ENCODE measurements around the gene AMIGO2.
A peak's percentile ranks its signal among the peaks of the same experiment; 100 is the strongest.
"Not testable (repeated sequence)": the region's sequence is repeated elsewhere in the genome, so short reads cannot be mapped to it uniquely, and the experiment has no call there.

The AMIGO2 gene, protein sequence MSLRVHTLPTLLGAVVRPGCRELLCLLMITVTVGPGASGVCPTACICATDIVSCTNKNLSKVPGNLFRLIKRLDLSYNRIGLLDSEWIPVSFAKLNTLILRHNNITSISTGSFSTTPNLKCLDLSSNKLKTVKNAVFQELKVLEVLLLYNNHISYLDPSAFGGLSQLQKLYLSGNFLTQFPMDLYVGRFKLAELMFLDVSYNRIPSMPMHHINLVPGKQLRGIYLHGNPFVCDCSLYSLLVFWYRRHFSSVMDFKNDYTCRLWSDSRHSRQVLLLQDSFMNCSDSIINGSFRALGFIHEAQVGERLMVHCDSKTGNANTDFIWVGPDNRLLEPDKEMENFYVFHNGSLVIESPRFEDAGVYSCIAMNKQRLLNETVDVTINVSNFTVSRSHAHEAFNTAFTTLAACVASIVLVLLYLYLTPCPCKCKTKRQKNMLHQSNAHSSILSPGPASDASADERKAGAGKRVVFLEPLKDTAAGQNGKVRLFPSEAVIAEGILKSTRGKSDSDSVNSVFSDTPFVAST

DNA sequence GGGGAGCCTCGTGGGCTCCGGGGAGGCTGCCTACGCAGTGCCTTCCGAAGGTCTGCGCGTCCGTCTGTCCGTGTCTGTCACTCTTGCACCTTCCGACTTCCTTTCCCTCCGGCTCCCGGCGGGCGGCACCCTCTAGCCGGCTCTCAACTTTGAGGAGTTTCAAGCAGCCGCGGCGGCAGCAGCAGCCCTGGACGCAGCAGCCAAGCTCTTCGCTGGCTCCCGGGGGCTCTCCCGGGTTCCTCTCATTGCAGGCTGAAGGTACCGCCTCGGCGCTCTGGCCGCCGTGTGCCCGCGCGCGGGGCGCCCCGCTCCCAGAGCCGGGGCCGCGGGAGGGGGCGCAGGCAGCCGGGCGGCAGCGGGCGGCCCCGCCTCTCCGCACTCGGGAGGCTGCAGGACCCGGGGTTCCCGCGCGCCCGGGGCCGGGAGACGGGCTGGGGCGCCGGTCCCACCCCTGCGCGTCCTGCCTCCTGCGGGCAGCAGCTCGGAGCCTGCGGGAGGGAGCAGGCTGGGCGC is at the start of gene AMIGO2, which contains the start of gene PCED1B:
Gene AMIGO2, minus strand, starts transcription at position 492 of the 513 bp plus-strand sequence. CDS start 957 bp downstream, outside the sequence.
Gene PCED1B, plus strand, starts transcription at position 154 of the 513 bp plus-strand sequence. CDS start 155,443 bp downstream, outside the sequence.
- peak; percentile 75 to 79 for DNase-seq

DNA sequence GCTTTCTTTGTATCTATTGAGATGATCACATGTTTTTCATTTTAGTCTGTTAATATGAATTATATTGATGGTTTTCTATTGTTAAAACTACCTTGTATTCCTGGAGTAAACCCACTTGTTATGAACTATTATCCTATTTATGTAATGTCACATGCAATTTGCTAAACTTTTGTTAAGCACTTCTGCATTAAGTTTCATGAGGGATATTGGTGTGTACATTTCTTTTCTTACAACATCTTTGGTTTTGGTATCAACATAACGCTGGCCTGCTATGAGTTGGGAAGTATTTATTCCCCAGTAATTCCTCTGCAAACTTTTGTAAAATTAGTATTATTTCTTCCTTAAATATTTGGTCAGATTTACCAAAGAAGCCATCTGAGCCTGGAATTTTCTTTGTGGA is 46.5 kb upstream of the AMIGO2 start:
- no peak for DNase-seq

DNA sequence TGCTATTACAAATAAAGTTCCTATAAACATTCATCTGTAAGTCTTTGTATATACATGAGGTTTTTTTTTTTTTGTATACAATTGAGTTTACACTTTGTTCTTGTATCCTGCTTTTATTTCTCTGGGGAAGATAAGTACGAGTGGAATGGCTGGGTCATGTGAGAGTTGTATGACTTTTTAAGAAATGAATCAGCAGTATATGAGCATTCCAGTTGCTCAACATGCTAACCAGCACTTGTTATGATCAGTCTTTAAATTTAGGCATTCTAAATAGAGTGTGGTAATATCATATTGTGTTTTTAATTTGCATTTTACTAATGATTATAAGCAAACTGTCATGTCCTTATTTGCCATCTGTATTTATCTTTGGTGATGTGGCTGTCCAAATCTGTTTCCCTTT is 44.7 kb upstream of the AMIGO2 start:
- no peak for DNase-seq

DNA sequence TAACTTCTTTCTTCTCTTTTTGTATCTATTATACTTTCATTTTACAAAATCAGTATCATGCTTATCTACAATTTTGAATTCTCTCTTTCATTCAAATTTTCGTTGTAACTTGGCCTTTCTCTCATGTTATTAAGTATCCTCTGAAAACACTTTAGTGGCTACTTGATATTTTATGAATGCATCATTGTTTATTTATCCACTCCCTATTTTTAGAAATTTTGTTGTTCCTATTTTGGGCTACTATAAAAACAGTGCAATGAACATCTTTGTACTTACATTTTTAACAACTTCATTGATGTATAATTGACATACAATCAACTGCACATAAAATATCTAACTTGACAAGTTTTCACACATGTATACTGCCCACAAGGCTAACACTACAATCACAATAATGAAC is 44.0 kb upstream of the AMIGO2 start:
- no peak for DNase-seq

DNA sequence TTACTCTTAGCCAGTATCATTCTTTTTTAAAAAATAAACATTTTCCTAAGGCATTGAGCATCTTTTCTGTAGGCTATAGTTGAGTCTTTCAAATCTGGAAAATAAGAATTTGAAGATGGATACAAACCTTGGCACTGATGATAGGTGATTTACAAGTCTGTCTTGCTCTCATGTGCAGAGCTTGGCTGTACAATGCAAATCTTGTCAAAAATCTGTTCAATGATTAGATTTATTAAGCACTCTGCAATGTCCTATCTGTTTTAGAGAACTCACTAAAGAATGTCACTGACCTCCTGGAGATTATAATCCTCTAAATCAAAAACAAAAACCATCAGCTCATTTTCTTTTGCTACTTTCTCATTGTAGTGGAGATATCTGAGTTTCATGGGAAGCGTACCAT is 42.8 kb upstream of the AMIGO2 start:
- no peak for DNase-seq

DNA sequence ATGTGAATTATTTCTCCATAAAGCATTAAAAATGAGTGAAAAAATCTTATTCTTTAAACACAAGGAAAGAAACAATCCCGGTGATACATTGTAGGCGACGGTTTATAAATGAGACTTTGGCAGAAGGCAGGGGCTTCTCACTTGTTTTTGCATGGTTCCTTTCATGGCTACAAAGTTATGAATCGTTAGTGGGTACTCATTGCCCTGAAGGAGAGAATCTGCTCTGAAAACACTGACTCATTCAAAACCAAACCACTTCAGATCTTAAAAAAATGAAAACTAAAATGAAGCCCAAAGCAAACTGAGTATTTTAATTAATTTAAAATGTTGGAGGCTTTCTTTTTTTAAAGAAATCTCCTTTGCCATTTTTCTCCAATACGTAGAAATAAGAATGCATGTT is 41.4 kb upstream of the AMIGO2 start:
- DNase-seq, result no peak

DNA sequence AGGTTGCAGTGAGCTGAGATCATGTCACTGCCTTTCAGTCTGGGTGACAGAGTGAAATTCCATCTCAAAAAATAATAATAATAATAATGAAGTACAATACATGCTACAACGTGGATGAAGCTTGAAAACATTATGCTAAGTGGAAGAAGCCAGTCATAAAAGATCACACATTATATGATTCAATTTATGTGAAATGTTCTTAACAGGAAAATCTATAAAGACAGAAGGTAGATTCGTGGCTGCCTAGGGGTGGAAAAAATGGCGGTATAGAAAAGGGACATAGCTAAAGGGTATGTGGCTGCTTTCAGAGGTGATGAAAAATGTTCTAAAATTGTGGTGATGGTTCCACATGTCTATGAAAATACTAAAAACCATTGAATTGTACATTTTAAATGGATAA is 41.0 kb upstream of the AMIGO2 start:
- peak in 1 of 2 experiments; percentile 25 for DNase-seq

DNA sequence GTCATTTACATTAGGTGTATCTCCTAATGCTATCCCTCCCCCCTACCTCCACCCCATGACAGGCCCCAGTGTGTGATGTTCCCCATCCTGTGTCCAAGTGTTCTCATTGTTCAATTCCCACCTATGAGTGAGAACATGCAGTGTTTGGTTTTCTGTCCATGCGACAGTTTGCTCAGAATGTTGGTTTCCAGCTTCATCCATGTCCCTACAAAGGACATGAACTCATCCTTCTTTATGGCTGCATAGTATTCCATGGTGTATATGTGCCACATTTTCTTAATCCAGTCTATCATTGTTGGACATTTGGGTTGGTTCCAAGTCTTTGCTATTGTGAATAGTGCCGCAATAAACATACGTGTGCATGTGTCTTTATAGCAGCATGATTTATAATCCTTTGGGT is 37.5 kb upstream of the AMIGO2 start:
- DNase-seq, result not testable (repeated sequence)

DNA sequence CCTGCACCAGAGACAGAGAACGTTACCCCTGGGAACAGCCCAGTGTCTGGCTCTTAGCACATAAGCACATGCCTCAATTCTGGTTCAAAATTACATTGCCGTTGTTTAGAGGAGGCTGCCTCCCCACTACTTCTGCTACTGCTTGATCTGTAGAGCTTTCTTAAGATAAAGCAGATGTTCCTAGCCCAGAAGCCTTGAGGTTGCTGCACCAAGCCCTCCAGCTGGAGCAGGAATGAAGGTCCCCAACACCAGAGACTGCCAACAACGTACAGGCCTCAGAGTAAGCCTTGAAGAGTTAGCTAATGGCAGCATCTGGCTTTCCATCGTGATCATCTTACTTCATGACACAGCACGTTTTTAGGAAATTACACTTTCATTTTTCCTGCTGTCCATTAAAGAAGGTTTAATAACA is 34.7 kb upstream of the AMIGO2 start:
- DNase-seq, result no peak

DNA sequence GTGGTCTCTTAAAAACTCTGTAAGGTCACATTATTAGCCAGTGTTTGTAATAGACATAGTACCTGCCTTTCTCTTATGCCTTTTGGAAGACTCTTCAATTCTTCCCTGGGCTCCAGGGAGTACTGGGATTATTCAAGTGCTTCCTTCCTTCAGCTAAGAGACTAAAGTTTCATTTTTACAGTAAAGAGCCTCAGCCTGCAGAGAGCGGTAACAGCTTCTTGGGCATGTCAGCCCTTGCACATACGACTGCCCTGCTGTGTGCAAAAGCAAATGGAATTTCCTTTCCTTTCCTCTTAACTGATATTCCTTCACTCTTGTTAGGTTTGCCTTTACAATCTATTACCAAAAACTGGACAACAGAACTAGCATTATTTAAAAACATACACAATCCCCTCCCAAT is 32.9 kb upstream of the AMIGO2 start:
- DNase-seq, result no peak

DNA sequence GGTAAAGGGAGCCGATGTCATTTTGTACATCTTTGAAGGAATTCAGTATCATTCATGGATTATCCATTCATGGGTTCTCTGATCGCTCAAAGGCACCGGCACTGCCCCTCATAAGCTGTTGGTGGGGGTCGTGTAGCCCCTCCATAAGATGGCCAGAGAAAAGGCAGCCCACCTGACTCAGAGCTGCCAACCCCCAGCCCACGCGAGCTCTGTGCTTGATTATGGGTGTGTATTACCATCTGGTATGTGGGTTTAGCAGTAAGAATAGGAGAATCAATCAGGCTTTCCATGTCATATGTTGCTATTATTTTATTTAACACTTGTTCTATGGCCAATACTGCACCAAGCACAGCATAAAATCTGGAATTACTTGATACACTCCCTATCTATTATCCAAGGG is 32.1 kb upstream of the AMIGO2 start:
- DNase-seq, result no peak

DNA sequence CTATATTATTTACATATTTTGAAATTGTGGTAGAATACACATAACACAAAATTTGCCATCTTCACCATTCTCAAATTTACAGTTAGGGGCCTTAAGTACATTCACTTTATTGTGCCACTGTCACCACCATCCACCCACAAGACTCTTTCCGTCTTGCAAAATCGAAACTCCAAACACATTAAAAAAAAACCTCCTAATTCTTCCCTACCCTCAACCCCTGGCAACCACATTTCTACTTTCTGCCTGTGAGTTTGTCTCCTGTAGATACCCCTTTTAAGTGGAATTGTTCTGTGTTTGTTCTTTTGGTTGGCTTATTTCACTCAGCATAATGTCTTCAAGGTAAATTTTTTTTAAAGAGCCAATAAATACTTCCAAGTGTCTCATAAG is 31.6 kb upstream of the AMIGO2 start:
- peak; percentile 13 to 36 for DNase-seq

DNA sequence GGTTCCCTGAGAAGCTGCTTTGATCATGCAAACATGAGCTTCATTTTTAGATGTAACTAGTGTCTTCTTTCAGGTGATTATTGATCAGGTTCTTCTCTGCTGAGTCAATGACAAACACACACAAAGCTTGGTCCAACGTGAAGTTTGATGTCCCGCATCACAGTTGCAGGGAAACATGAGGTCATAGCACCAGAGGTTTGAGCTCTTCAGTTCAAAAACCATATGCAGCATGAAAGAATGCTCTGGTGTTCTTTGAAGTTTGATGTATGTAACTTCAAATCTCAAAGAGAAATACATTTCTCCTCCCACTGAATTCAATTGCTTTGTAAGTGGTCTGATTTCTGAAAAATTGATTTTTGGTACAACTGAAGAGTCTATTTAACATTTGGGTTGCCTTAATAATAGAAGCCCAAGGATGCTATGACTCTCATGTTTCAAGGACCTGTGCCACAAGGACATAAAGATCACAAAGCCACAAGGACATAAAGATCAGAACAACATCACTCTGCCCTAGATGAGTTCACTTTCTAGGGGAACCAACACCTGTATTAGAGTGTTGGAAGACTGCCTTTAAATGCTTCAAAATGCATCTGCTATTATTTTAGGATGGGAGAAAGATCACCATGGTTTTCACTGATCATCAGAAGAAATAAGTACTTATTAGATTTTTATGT is 31.1 kb upstream of the AMIGO2 start:
- DNase-seq, result no peak

DNA sequence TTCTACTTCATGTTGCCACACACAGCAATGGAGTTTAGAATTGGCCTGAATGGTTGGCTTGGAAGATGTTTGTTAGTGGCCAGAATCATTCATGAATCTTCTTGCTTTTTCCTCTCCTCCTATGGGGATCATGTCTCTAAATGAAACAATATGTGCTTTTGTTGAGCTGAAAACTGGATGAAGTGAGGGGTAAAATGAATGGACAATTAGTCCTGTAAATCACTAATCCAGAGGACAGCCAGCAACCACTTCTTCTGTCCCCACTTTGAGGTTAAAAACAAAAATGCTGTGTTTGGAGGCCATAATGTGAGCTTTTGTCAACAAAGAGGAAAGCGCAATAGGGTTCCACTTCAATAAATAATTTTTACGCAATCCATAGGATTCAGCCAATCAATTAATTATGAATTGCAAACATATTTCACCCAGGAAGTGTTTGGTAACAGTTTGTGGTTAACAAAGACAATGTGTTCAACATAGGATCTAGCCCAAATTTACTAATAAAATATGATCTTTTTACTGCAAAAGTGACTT is 30.3 kb upstream of the AMIGO2 start:
- DNase-seq, result no peak

DNA sequence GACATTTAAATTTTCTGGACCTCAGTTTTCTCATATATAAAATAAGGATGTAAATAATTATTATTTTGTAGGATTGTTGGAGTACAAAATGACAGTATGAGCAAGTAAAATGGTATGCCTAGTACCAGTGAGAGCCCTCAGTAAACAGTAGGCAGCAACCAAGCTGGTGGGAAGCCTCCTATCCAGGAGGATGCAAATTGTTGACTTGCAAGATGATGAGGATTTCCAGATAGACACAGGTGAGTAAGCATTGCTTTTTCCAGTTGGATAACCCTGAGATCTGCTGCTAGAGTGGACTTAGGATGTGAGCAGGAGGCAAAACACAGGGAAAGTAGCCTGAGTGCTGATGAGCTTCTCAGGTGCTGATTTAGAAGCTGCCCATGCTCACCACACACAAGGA is 28.2 kb upstream of the AMIGO2 start:
- DNase-seq, result no peak

DNA sequence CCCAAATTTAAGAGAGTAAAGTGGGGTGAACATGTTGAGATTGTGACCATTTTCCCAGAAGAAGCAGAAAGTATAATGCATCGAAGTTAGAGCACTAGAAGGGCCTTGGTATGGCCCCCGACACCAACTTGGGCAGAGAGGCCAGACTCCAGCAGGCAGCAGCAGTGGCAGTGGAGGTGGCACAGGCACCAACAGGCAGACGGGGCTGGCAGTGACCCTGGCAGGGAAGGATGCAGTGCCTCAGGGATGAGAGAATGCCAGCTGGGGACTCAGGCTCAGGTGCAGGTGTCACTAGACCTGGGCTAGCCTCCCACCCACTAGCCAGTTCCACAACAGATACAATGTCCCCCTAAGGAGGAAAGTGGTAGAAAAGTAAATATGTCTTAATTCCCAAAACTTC is 27.7 kb upstream of the AMIGO2 start:
- DNase-seq, result no peak

DNA sequence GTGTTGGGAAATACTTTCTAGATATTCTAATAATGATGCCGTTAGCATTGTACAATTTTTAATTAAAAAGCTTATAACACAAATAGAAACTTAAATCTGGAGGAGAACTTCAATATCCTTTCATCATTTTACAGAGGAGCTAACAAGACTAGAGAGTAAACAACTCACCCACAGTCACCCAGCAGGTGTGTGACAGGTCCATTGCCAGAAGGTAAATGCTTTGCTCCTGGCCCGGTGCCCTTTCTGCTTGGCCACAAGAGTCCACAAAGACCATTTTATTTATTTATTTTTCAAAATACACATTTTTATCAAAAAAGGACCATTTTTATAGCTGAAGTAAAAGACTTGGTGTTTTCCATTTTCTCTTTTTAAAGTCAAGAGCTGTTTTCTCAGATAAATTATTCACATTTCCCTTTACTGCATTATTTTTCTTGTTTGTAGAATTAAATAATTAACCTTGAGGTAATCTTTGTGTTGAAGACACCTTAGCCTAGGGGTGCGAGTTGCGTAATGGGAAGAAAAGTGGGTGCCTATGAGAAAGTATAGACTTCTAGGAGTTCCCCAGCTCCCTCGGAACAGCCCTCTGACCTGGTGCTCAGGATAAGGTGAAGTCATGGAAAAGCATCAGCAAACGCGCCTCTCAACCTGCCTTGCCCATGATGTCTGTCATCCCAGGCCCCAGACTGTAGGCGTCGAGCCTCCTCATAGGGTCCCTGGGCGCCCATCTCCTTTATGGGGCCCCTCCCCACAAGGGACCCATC is 26.3 kb upstream of the AMIGO2 start:
- no peak for DNase-seq

DNA sequence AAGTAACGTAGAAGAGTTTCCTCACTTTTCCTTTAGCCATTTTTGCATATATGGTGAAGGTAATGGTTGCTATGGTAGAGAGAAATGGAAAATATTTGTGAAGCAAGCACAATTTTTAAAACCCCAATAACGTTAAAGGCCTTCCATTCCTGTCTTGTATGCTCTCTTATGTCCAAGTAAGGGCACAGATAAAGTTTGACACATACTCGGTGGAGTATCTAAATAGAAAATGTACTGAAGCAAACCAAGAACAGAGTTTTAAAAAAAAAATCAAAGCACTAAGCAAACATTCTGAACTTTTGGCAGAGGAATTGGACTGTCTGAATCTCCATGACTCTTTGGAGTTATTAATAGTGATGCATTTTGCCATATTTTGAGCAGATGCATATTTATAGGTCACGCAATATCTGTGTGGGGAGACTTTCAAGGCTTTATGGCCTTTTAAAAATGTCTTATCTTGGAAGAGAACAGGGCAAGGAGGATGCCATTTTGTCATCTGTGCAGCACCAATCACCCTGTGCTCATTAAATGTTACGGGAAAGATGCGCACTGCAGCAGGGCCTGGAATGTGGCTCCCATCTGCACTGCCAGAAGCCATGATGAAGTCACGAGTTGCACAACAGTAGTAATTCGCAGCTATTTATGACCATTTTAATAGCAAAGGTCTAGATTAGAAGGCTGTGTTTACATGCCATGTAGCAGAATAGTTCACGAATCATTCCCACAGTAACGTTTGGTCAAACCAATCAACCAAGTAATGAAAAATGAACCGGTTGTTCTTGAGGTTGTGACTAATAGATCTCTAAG is 23.3 kb upstream of the AMIGO2 start:
- no peak for DNase-seq

DNA sequence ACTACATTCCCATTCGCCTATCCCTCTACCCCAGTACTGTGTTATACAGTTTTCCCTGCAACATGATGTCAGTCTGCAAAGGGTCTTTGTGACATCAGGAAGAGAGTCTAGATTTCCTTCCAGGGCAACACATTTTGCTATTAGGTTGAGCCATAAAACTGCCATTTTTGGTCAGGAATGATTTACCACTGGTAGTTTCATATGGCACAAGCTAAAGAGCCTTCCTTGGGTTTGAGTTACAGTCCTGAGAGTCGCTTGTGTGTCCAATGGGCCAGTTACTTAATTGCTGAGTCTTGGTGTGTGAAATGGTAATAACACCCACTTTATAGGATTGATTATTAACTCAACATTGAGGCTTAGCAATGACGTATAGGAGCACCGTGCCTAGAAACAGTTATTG is 22.6 kb upstream of the AMIGO2 start:
- no peak for DNase-seq

DNA sequence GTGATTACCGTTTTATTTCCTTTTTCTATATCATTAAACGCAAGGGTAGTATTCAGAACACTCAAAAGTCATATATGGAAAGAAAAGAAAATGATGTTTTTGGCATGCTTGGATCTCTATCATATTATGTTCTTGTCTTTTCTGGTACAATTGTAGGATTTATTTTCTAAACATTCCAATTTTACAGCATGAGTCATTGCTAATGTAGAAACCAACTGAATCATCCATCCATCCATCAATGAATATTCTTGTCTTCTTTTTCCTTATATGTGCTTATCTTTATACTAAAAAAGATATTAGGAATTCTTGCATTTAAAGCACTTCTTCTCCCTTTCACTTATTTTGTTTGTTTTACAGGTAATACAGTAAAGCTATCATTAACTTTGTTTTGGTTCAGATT is 20.4 kb upstream of the AMIGO2 start:
- no peak for DNase-seq

DNA sequence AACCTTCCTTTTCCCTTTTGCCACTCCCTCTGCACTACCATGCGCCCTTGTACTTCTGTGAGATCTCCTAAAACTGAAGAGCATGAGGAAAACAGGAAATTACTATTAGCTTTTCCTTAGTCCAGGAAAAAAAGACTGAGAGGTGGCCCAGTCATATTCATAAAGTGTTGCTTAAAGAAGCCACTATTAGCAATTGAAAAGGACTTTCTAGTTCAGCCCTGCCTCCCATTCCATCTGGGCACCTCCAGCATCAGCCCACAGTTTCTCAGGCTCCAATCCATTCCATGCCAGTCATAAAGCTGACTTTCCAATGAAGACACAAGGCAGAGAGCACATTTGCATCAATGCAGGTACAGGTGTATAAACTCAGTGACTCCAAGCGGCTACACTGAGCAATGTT is 19.9 kb upstream of the AMIGO2 start:
- DNase-seq, result no peak

DNA sequence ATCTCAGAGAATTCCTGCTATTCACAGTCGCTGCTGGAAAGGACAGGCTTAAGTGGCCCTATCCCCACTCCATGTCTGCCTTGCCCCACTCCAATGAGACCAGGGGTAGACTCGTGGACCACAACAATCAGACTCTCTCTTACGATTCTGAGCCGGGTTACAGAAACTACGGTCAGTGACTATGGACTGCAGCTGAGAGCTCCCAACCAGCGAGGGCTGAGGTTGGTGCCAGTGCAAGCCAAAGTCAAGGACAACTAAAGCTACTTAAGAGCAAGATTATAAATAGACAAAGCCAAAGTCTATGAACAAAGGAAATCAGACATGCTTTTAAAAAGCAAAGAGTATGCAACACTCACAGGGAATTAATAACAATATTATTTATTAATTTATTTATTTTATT is 18.3 kb upstream of the AMIGO2 start:
- DNase-seq, result no peak
